AG04449 (cell line): ENCODE data around the gene ERN1.

Experiments used
- CTCF ChIA-PET: fragments of 350-600 bp; formaldehyde crosslinking; extraction: SDS; loops from one replicate; lab custom pipeline; 2021; ENCODE audit warnings: antibody characterized with exemption; lab: Yijun Ruan, JAX
- POLR2A ChIA-PET: fragments of 400-600, 350-600 bp; formaldehyde crosslinking; extraction: SDS; loops from one replicate; lab custom pipeline; 2020; ENCODE audit warnings: antibody characterized with exemption, inconsistent platforms; lab: Yijun Ruan, JAX
- DNase-seq: peaks from one replicate; pipeline ENCODE4 v3.0.0-alpha.2; 2010; ENCODE audit warnings: low read depth, low spot score
- H3K4me3 ChIP-seq: 2 replicates; pipeline ENCODE4 v1.5.1; 2011; ENCODE audit warnings: low read depth, mild to moderate bottlenecking, control low read depth, low read length
- CTCF ChIP-seq: IDR thresholded peaks from one replicate; pipeline ENCODE4 v1.5.1; 2011; ENCODE audit warnings: mild to moderate bottlenecking, moderate library complexity, low read length, control low read depth, inconsistent platforms; ENCODE audit not compliant: insufficient read depth; ENCODE audit errors: missing control alignments

The ERN1 gene

GRCh38 chr17:64102627-64103390 lies 27.1 kb downstream of the ERN1 start:
- no peak for TF ChIP-seq CTCF
- CTCF ChIA-PET, result interaction anchor here (0.6 to 2.5 kb wide), 5 partner anchors 12 to 74 kb away, joined by 3 to 9 read pairs (median 3); no protein-coding TSS in a partner anchor
- DNase-seq, result no peak
- no peak overlapping the region for H3K4me3 ChIP-seq
- POLR2A ChIA-PET, result no interaction called here

GRCh38 chr17:64099543-64099942 lies 30.4 kb downstream of the ERN1 start:
- DNase-seq, result no peak
- H3K4me3 ChIP-seq, result no peak overlapping the region
- TF ChIP-seq CTCF, result no peak
- CTCF ChIA-PET, result no interaction called here
- POLR2A ChIA-PET, result interaction anchor here (0.7 kb wide), 1 partner anchor 19 kb away, joined by 3 read pairs; no protein-coding TSS in a partner anchor

- no peak for TF ChIP-seq CTCF
- no peak overlapping the region for H3K4me3 ChIP-seq
- ChIA-PET CTCF (interaction anchor here (1.1 to 1.6 kb wide), 5 partner anchors 12 to 69 kb away, joined by 3 to 7 read pairs (median 4); no protein-coding TSS in a partner anchor), POLR2A (interaction anchor here (1.3 kb wide), 1 partner anchor 32 kb away, joined by 3 read pairs; no protein-coding TSS in a partner anchor)
- no peak for DNase-seq
Observed at GRCh38 chr17:64097196-64097936, 32.6 kb downstream of the ERN1 start.

GRCh38 chr17:64096037-64096436 lies 33.9 kb downstream of the ERN1 start:
- no peak for TF ChIP-seq CTCF
- ChIA-PET CTCF (interaction anchor here (0.8 to 1.5 kb wide), 3 partner anchors 12 to 67 kb away, joined by 3 to 4 read pairs (median 3); no protein-coding TSS in a partner anchor), POLR2A (no interaction called here)
- DNase-seq, result no peak
- no peak overlapping the region for H3K4me3 ChIP-seq

- no peak overlapping the region for H3K4me3 ChIP-seq
- CTCF ChIA-PET, result interaction anchor here (0.7 to 1.5 kb wide), 5 partner anchors 21 to 183 kb away, joined by 3 to 4 read pairs (median 3); no protein-coding TSS in a partner anchor
- TF ChIP-seq CTCF, result no peak
- no peak for DNase-seq
- POLR2A ChIA-PET, result no interaction called here
Observed at GRCh38 chr17:64095144-64095882, 34.6 kb downstream of the ERN1 start.
